Activated naive CD4-positive, alpha-beta T cell treated with anti-CD3 and anti-CD28 coated beads for 36 hours (primary cell): Measurements from ENCODE around the gene RASA3. TPM values are rescaled to one million over a fixed set of nuclear protein-coding genes. Genes with fewer than 3 reads are reported as not detected.
"Not testable (repeated sequence)": the region's sequence is repeated elsewhere in the genome, so short reads cannot be mapped to it uniquely, and the experiment has no call there.

Experiments used
- CTCF ChIA-PET: fragments of 350-600 bp; sonication (Branson Sonifier 250); formaldehyde crosslinking; loops from one replicate; lab custom pipeline; 2021; ENCODE audit warnings: antibody characterized with exemption; lab: Charles Lee
- DNase-seq: peaks from one replicate; pipeline ENCODE4 v3.0.0-alpha.2; 2020
- H3K27ac Mint-ChIP-seq: one replicate; pipeline ENCODE4 v1.8.0; 2021; ENCODE audit warnings: mild to moderate bottlenecking, mixed read lengths
- H3K27me3 Mint-ChIP-seq: one replicate; pipeline ENCODE4 v1.8.0; 2021; ENCODE audit warnings: low read depth, mixed read lengths
- H3K36me3 Mint-ChIP-seq: one replicate; pipeline ENCODE4 v1.8.0; 2021; ENCODE audit warnings: low read depth, mixed read lengths
- H3K4me1 Mint-ChIP-seq: one replicate; pipeline ENCODE4 v1.8.0; 2021; ENCODE audit warnings: low read depth, mixed read lengths
- H3K4me3 Mint-ChIP-seq: one replicate; pipeline ENCODE4 v1.8.0; 2021; ENCODE audit warnings: mild to moderate bottlenecking, moderate library complexity, mixed read lengths
- H3K9me3 Mint-ChIP-seq: one replicate; pipeline ENCODE4 v1.8.0; 2021; ENCODE audit warnings: mixed read lengths
- intact Hi-C: fragments of 100-400 bp; cut with micrococcal nuclease; formaldehyde crosslinking; loops from one replicate; pipeline ENCODE4 v1.15.1; 2023
- total RNA-seq, 2 experiments: library from RNA; stranded (reverse); gene quantifications; one replicate each; pipeline ENCODE4 v1.2.3, GENCODE V29; 2021

RASA3 gene
- total RNA-seq, result 10 to 100 TPM; 48.3 to 48.8 TPM

GRCh38 chr13:114132419-114133121 is at the start of gene RASA3:
Gene RASA3 (minus strand): TSS chr13:114132623. CDS start chr13:114132489, 134 bp downstream.
- peak within 1 kb of the TSS; percentile 93 for H3K27ac Mint-ChIP-seq
- H3K4me3 Mint-ChIP-seq, result peak within 1 kb of the TSS; percentile 97
- DNase-seq, result peak; percentile 55
- H3K9me3 Mint-ChIP-seq, result no peaks in the 10 kb centered on the region
- H3K36me3 Mint-ChIP-seq, result peaks cover 19% of the 10 kb centered on the region
- peaks cover 29% of the 10 kb centered on the region for H3K4me1 Mint-ChIP-seq
- H3K27me3 Mint-ChIP-seq, result no peaks in the 10 kb centered on the region
- intact Hi-C loops, result no loop called here
- CTCF ChIA-PET, result interaction anchor here (0.6 to 1.5 kb wide), 2 partner anchors 8 to 11 kb away, joined by 3 read pairs; no protein-coding TSS in a partner anchor

GRCh38 chr13:114179087-114179658 is 46.8 kb upstream of the RASA3 start, which contains the start of gene CFAP97D2:
Gene CFAP97D2 (plus strand): TSS chr13:114179257. CDS start chr13:114179331, 74 bp downstream.
- Mint-ChIP-seq H3K27me3 (no peaks in the 10 kb centered on the region), H3K27ac (no peak within 1 kb of the TSS), H3K4me1 (peaks cover 31% of the 10 kb centered on the region), H3K36me3 (no peaks in the 10 kb centered on the region), H3K9me3 (peaks cover 2% of the 10 kb centered on the region), H3K4me3 (no peak within 1 kb of the TSS)
- intact Hi-C loops, result no loop called here
- CTCF ChIA-PET, result interaction anchor here (0.6 kb wide), 1 partner anchor 9 kb away, joined by 4 read pairs; no protein-coding TSS in a partner anchor
- no peak for DNase-seq

- no peaks in the 10 kb centered on the region for H3K27me3 Mint-ChIP-seq
- no peak for DNase-seq
- peaks cover 30% of the 10 kb centered on the region for H3K4me1 Mint-ChIP-seq
- H3K9me3 Mint-ChIP-seq, result peaks cover 13% of the 10 kb centered on the region
- CTCF ChIA-PET, result interaction anchor here (0.6 to 0.7 kb wide), 3 partner anchors 89 to 337 kb away, joined by 3 to 4 read pairs (median 4); no protein-coding TSS in a partner anchor
- H3K36me3 Mint-ChIP-seq, result no peaks in the 10 kb centered on the region
- H3K27ac Mint-ChIP-seq, result peak overlapping the region; percentile 9
- intact Hi-C loops, result no loop called here
- H3K4me3 Mint-ChIP-seq, result no peak overlapping the region
These were observed 45.0 kb upstream of the RASA3 start for GRCh38 chr13:114177245-114178010.

- intact Hi-C loops, H3K27ac Mint-ChIP-seq, H3K27me3 Mint-ChIP-seq, DNase-seq, H3K36me3 Mint-ChIP-seq, H3K4me3 Mint-ChIP-seq: not testable (repeated sequence)
- peaks cover 30% of the 10 kb centered on the region for H3K4me1 Mint-ChIP-seq
- CTCF ChIA-PET, result interaction anchor here (0.7 to 1.7 kb wide), 2 partner anchors 19 to 336 kb away, joined by 3 to 4 read pairs; no protein-coding TSS in a partner anchor
- peaks cover 19% of the 10 kb centered on the region for H3K9me3 Mint-ChIP-seq
These were observed 44.0 kb upstream of the RASA3 start for GRCh38 chr13:114176359-114176902.

- CTCF ChIA-PET, result interaction anchor here (0.8 kb wide), 1 partner anchor 11 kb away, joined by 3 read pairs; no protein-coding TSS in a partner anchor
- no peak overlapping the region for H3K27ac Mint-ChIP-seq
These were observed 42.1 kb upstream of the RASA3 start for GRCh38 chr13:114174529-114174961.

GRCh38 chr13:114173745-114174144 is 41.3 kb upstream of the RASA3 start:
- Mint-ChIP-seq H3K27me3 (no peaks in the 10 kb centered on the region), H3K36me3 (no peaks in the 10 kb centered on the region), H3K4me1 (peaks cover 16% of the 10 kb centered on the region), H3K27ac (no peak overlapping the region), H3K9me3 (peaks cover 19% of the 10 kb centered on the region), H3K4me3 (no peak overlapping the region)
- CTCF ChIA-PET, result interaction anchor here (0.6 to 1.0 kb wide), 2 partner anchors 34 to 225 kb away, joined by 3 to 4 read pairs; no protein-coding TSS in a partner anchor
- DNase-seq, result no peak
- intact Hi-C loops, result no loop called here

More at GRCh38 chr13:114174529-114174961, 42.1 kb upstream of the RASA3 start:
- no peaks in the 10 kb centered on the region for H3K36me3 Mint-ChIP-seq
- peaks cover 19% of the 10 kb centered on the region for H3K9me3 Mint-ChIP-seq
- no peaks in the 10 kb centered on the region for H3K27me3 Mint-ChIP-seq
- intact Hi-C loops, result no loop called here
- peaks cover 20% of the 10 kb centered on the region for H3K4me1 Mint-ChIP-seq
- DNase-seq, result no peak
- H3K4me3 Mint-ChIP-seq, result no peak overlapping the region

GRCh38 chr13:114173272-114173671 is 40.8 kb upstream of the RASA3 start:
- Mint-ChIP-seq H3K9me3 (peaks cover 19% of the 10 kb centered on the region), H3K4me3 (no peak overlapping the region), H3K27ac (no peak overlapping the region), H3K27me3 (no peaks in the 10 kb centered on the region), H3K36me3 (no peaks in the 10 kb centered on the region), H3K4me1 (peaks cover 13% of the 10 kb centered on the region)
- CTCF ChIA-PET, result interaction anchor here (0.6 to 1.0 kb wide), 2 partner anchors 33 to 224 kb away, joined by 3 to 4 read pairs; no protein-coding TSS in a partner anchor
- DNase-seq, result no peak
- intact Hi-C loops, result no loop called here

GRCh38 chr13:114167885-114168284 is 35.5 kb upstream of the RASA3 start:
- DNase-seq, result no peak
- H3K9me3 Mint-ChIP-seq, result peaks cover 7% of the 10 kb centered on the region
- H3K27me3 Mint-ChIP-seq, result no peaks in the 10 kb centered on the region
- peak overlapping the region; percentile 45 for H3K4me3 Mint-ChIP-seq
- intact Hi-C loops, result no loop called here
- CTCF ChIA-PET, result interaction anchor here (0.6 to 0.8 kb wide), 2 partner anchors 33 to 60 kb away, joined by 3 read pairs; no protein-coding TSS in a partner anchor
- H3K4me1 Mint-ChIP-seq, result peaks cover 41% of the 10 kb centered on the region
- no peaks in the 10 kb centered on the region for H3K36me3 Mint-ChIP-seq
- H3K27ac Mint-ChIP-seq, result peak overlapping the region; percentile 78

- H3K27ac Mint-ChIP-seq, result peak overlapping the region; percentile 78
- H3K27me3 Mint-ChIP-seq, result no peaks in the 10 kb centered on the region
- intact Hi-C loops, result no loop called here
- H3K4me1 Mint-ChIP-seq, result peaks cover 45% of the 10 kb centered on the region
- H3K4me3 Mint-ChIP-seq, result peak overlapping the region; percentile 45
- CTCF ChIA-PET, result interaction anchor here (0.6 to 0.8 kb wide), 2 partner anchors 33 to 61 kb away, joined by 3 read pairs; no protein-coding TSS in a partner anchor
- peaks cover 5% of the 10 kb centered on the region for H3K9me3 Mint-ChIP-seq
- peak; percentile 77 for DNase-seq
- no peaks in the 10 kb centered on the region for H3K36me3 Mint-ChIP-seq
These were observed 35.0 kb upstream of the RASA3 start for GRCh38 chr13:114167426-114167825.

GRCh38 chr13:114166381-114167131 is 34.1 kb upstream of the RASA3 start:
- H3K4me1 Mint-ChIP-seq, result peaks cover 53% of the 10 kb centered on the region
- H3K27me3 Mint-ChIP-seq, result no peaks in the 10 kb centered on the region
- H3K4me3 Mint-ChIP-seq, result no peak overlapping the region
- CTCF ChIA-PET, result no interaction called here
- no peaks in the 10 kb centered on the region for H3K36me3 Mint-ChIP-seq
- intact Hi-C loops, result no loop called here
- H3K9me3 Mint-ChIP-seq, result no peaks in the 10 kb centered on the region
- peak overlapping the region; percentile 78 for H3K27ac Mint-ChIP-seq
- no peak for DNase-seq
